ENCODE measurements around the gene ATP8B1. TPM values are rescaled to one million over a fixed set of nuclear protein-coding genes. Genes with fewer than 3 reads are reported as not detected.

Gene ATP8B1
- total RNA-seq, 1 experiment from 2014 or later = 1.1 TPM

DNA sequence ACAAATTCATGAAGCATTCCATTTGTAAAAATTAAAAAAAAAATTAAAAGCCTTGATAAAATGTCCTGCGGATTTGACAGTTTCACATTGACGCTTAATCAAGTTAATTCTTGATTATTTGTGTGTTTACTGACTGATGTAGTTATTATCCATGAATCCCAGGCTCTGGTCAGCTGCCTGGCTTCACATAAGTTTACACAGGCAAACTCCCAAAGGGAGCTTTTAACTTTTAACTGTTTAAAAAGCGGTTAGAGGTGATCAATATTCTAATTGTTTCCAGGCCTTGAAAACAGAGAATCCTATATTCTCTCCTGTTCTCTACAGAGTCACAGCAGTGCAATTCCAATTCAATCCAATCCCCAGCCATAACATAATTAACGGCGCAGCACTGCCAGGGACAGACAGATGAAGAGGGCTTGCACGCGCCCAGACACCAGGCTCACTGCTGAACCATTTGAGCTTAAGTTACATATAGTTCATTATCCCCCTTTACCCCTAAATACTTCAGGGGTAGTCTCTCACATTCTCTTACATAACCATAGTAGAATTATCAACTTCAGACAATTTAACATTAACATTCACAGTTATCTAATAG is 47.5 kb downstream of the ATP8B1 start:
- no peak overlapping the region for H4K5ac ChIP-seq (ENCODE audit: insufficient read length, low read depth, low read length)
- no peak overlapping the region for H3K27ac ChIP-seq (ENCODE audit: insufficient read length, low read depth, low read length)
- no peaks in the 10 kb centered on the region for H3K23me2 ChIP-seq (ENCODE audit: insufficient read length, low read depth, low read length, poor library complexity, severe bottlenecking)
- H3K56ac ChIP-seq (ENCODE audit: insufficient read length, low read depth, low read length) = no peak overlapping the region
- H3K79me2 ChIP-seq (ENCODE audit: insufficient read depth, low read length) = no peaks in the 10 kb centered on the region
- no peaks in the 10 kb centered on the region for H3K4me1 Mint-ChIP-seq
- no peak overlapping the region for H3K4me2 ChIP-seq (ENCODE audit: insufficient read depth, insufficient read length, low read length)
- no peak overlapping the region for H2BK20ac ChIP-seq (ENCODE audit: low read depth, low read length, poor library complexity, severe bottlenecking)
- no peak overlapping the region for H3T11ph ChIP-seq (ENCODE audit: low read length)
- no CpG with 5 or more reads among the region's 7 CpGs for WGBS (ENCODE audit: extremely low coverage, insufficient read length, low lambda C conversion rate)
- H3K14ac ChIP-seq (ENCODE audit: insufficient read depth, low read length) = no peak overlapping the region
- no peak for DNase-seq
- TF ChIP-seq, protein P1, sequence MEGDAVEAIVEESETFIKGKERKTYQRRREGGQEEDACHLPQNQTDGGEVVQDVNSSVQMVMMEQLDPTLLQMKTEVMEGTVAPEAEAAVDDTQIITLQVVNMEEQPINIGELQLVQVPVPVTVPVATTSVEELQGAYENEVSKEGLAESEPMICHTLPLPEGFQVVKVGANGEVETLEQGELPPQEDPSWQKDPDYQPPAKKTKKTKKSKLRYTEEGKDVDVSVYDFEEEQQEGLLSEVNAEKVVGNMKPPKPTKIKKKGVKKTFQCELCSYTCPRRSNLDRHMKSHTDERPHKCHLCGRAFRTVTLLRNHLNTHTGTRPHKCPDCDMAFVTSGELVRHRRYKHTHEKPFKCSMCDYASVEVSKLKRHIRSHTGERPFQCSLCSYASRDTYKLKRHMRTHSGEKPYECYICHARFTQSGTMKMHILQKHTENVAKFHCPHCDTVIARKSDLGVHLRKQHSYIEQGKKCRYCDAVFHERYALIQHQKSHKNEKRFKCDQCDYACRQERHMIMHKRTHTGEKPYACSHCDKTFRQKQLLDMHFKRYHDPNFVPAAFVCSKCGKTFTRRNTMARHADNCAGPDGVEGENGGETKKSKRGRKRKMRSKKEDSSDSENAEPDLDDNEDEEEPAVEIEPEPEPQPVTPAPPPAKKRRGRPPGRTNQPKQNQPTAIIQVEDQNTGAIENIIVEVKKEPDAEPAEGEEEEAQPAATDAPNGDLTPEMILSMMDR (conservative IDR thresholded peaks at IDR 0.05) = no peak
- no peak overlapping the region for H4K91ac ChIP-seq (ENCODE audit: insufficient read length, low read depth, low read length)
- no peaks in the 10 kb centered on the region for H4K20me1 ChIP-seq (ENCODE audit: control insufficient read depth, insufficient read depth, insufficient read length)
- H3K27me3 ChIP-seq (ENCODE audit: insufficient read depth, low read length) = no peaks in the 10 kb centered on the region
- no peaks in the 10 kb centered on the region for H3K9me3 ChIP-seq (ENCODE audit: control insufficient read depth, low read depth, low read length)
- no peak overlapping the region for H3K4ac ChIP-seq (ENCODE audit: low read depth, low read length)
- H4K8ac ChIP-seq (replicated peaks; ENCODE audit: insufficient read length, low read depth, low read length) = no peak overlapping the region
- no peak overlapping the region for H2BK15ac ChIP-seq (ENCODE audit: low read depth, low read length)
- no peak overlapping the region for H2BK120ac ChIP-seq (ENCODE audit: low read depth, low read length, poor library complexity, severe bottlenecking)
- no peak overlapping the region for H2AK5ac ChIP-seq (ENCODE audit: insufficient read length, low read length)
- H3K79me1 ChIP-seq (ENCODE audit: insufficient read depth, low read depth, low read length, poor library complexity, severe bottlenecking) = no peaks in the 10 kb centered on the region
- no peaks in the 10 kb centered on the region; the same call in 1 of the 2 replicates for H3K27me3 Mint-ChIP-seq (ENCODE audit: low read depth)
- peaks cover 0 to 2% (median 0%) of the 10 kb centered on the region in 3 experiments; a peak in 3 of 7 replicates for H3K36me3 Mint-ChIP-seq (ENCODE audit: insufficient read depth in 1 of 3, low read depth in 3 of 3)
- no peak overlapping the region for H3K23ac ChIP-seq (ENCODE audit: insufficient read length, low read depth, low read length)
- no peaks in the 10 kb centered on the region for H3K4me1 ChIP-seq (ENCODE audit: insufficient read depth, low read length)
- H3K27ac Mint-ChIP-seq = no peak overlapping the region
- no peak overlapping the region for H3K4me3 Mint-ChIP-seq
- H3K9me3 Mint-ChIP-seq = peaks cover 0 to 6% of the 10 kb centered on the region in 2 experiments; a peak in 2 of 5 replicates
- no peak overlapping the region for H2BK12ac ChIP-seq (ENCODE audit: insufficient read length, low read depth, low read length)
- H3K18ac ChIP-seq (ENCODE audit: insufficient read length, low read depth, low read length) = no peak overlapping the region
- H3K9ac ChIP-seq (ENCODE audit: extremely low read depth, insufficient read length, low read length) = no peak overlapping the region
- no peak overlapping the region for H2BK5ac ChIP-seq (ENCODE audit: insufficient read length, low read length)
- H2AFZ ChIP-seq (ENCODE audit: low read length) = no peak overlapping the region

Data from H9 (cell line).